Hepatocyte (in vitro differentiated cells): ENCODE measurements around the gene ZNF750. TPM values are rescaled to one million over a fixed set of nuclear protein-coding genes. Genes with fewer than 3 reads are reported as not detected.

Experiments
- DNase-seq: peaks from one replicate; pipeline ENCODE4 v3.0.0-alpha.2; 2016; ENCODE audit warnings: low spot score
- H2AFZ ChIP-seq: fragments of 200-600 bp; sonication (generic); 2 replicates; pipeline ENCODE4 v1.6.0; 2016; ENCODE audit warnings: antibody characterized with exemption, mild to moderate bottlenecking
- H3K27ac ChIP-seq: fragments of 200-600 bp; sonication (generic); 2 replicates; pipeline ENCODE4 v1.5.1; 2016; ENCODE audit warnings: mild to moderate bottlenecking
- H3K27me3 ChIP-seq: fragments of 200-600 bp; sonication (generic); 2 replicates; pipeline ENCODE4 v1.6.1; 2016
- H3K36me3 ChIP-seq: fragments of 200-600 bp; sonication (generic); replicated peaks from 2 replicates; pipeline ENCODE4 v1.5.1; 2016; ENCODE audit warnings: low read depth; ENCODE audit not compliant: insufficient read depth
- H3K4me1 ChIP-seq: fragments of 200-600 bp; sonication (generic); 2 replicates; pipeline ENCODE4 v1.5.1; 2016; ENCODE audit warnings: mild to moderate bottlenecking, moderate library complexity; ENCODE audit not compliant: insufficient read depth
- H3K4me2 ChIP-seq: fragments of 200-600 bp; sonication (generic); 2 replicates; pipeline ENCODE4 v1.6.0; 2016
- H3K4me3 ChIP-seq: fragments of 200-600 bp; sonication (generic); 2 replicates; pipeline ENCODE4 v1.5.1; 2016; ENCODE audit warnings: mild to moderate bottlenecking
- H3K79me2 ChIP-seq: fragments of 200-600 bp; sonication (generic); 2 replicates; pipeline ENCODE4 v1.6.0; 2017; ENCODE audit warnings: mild to moderate bottlenecking
- H3K9me2 ChIP-seq: fragments of 200-600 bp; sonication (generic); replicated peaks from 2 replicates; pipeline ENCODE4 v1.6.0; 2017; ENCODE audit warnings: mild to moderate bottlenecking; ENCODE audit not compliant: insufficient read depth
- H3K9me3 ChIP-seq: fragments of 200-600 bp; sonication (generic); 2 replicates; pipeline ENCODE4 v1.5.1; 2016; ENCODE audit warnings: low read depth, mild to moderate bottlenecking
- H4K20me1 ChIP-seq: fragments of 200-600 bp; sonication (generic); 2 replicates; pipeline ENCODE4 v1.6.0; 2016; ENCODE audit warnings: mild to moderate bottlenecking; ENCODE audit not compliant: insufficient read depth, poor library complexity, severe bottlenecking
- EZH2 ChIP-seq: fragments of 200-600 bp; sonication (generic); IDR thresholded peaks from 2 replicates; pipeline ENCODE4 v1.6.1; 2016; ENCODE audit warnings: antibody characterized with exemption, mild to moderate bottlenecking, borderline replicate concordance
- EZH2phosphoT487 ChIP-seq: fragments of 200-600 bp; sonication (generic); IDR thresholded peaks from one replicate; pipeline ENCODE4 v1.6.1; 2018; ENCODE audit warnings: antibody characterized with exemption, mild to moderate bottlenecking, low read depth, moderate library complexity; ENCODE audit not compliant: unreplicated experiment, severe bottlenecking
- WGBS: methylation state at CpG from one replicate; pipeline ENCODE4 v1.1.6; 2016; ENCODE audit warnings: low lambda C conversion rate; ENCODE audit errors: missing lambda C conversion rate; 5-methylcytosine and 5-hydroxymethylcytosine counted together
- polyA plus RNA-seq: library from polyadenylated mRNA; unstranded; fragments of >200 nt; fragmentation: Nextera tagmentation; extraction: Ambion mirVana; gene quantifications from 2 replicates; pipeline ENCODE4 v1.2.1, GENCODE V29; 2016
- total RNA-seq: library from RNA; depleted of rRNA; stranded (reverse); fragments of >200 nt; gene quantifications from 2 replicates; pipeline ENCODE4 v1.2.3, GENCODE V29; 2014
- TF ChIP-seq, protein P1 (sequence below): fragments of 200-600 bp; sonication (generic); IDR thresholded peaks from 2 replicates; pipeline ENCODE4 v1.5.1; 2016; ENCODE audit warnings: antibody characterized with exemption, mild to moderate bottlenecking; ENCODE audit not compliant: poor library complexity

Gene ZNF750
- total and polyA plus RNA-seq, 2 experiments from 2014 or later: 0.27 to 2.1 TPM

DNA sequence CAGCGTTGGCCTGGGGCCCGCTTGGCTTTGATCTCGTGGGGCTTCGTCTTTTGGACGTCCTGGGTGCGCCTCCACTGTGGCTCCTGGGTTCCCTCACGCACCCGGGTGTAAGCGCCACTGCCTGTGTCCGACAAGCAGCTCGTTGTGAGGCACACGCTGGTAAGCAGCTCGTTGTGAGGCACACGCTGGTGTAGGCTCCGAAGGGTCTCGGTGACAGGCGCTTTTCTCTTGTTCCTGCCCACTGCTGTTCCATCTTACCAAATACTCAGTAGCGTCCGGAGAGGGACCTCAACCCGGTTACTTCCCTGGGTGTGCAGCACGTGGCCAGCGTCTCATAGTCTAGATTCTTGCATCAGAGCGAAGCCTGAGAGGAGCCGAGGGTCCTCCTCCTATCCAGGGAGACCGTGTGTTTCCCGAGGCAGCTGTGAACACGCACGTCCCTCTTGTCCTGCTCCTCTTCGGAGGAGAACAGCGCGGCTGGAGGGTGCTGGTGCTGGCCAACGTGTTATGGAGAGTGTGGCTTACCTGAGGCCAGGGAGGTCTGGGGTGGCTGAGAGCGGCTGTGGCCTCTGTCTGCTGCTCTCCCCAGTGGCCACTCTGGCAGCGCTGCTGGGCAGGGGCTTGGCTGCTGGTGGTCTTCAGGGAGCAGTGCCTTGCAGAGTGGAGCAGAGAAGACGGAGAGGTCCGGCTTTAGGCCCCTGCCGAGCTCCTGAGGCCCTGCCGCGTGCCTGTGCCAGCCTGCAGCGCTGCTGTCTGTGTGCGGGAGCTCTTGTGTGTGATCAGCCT lies 32.1 kb upstream of the ZNF750 start:
- whole genome bisulfite sequencing: 92% methylated on average over 41 of the region's 41 CpGs

GRCh38 chr17:82871056-82871775 lies 31.4 kb upstream of the ZNF750 start:
- Histone ChIP-seq H3K27me3 (no peaks in the 10 kb centered on the region), H3K4me3 (no peak overlapping the region), H3K79me2 (peaks cover 4% of the 10 kb centered on the region), H4K20me1 (no peaks in the 10 kb centered on the region), H3K9me2 (no peaks in the 10 kb centered on the region), H3K9me3 (no peaks in the 10 kb centered on the region), H3K4me1 (peaks cover 23% of the 10 kb centered on the region), H3K4me2 (no peak overlapping the region), H3K27ac (no peak overlapping the region), H3K36me3 (no peaks in the 10 kb centered on the region), H2AFZ (no peak overlapping the region)
- DNase-seq: no peak
- WGBS: 97% methylated on average over 31 of the region's 31 CpGs
- TF ChIP-seq EZH2phosphoT487: no peak
- TF ChIP-seq, protein P1, sequence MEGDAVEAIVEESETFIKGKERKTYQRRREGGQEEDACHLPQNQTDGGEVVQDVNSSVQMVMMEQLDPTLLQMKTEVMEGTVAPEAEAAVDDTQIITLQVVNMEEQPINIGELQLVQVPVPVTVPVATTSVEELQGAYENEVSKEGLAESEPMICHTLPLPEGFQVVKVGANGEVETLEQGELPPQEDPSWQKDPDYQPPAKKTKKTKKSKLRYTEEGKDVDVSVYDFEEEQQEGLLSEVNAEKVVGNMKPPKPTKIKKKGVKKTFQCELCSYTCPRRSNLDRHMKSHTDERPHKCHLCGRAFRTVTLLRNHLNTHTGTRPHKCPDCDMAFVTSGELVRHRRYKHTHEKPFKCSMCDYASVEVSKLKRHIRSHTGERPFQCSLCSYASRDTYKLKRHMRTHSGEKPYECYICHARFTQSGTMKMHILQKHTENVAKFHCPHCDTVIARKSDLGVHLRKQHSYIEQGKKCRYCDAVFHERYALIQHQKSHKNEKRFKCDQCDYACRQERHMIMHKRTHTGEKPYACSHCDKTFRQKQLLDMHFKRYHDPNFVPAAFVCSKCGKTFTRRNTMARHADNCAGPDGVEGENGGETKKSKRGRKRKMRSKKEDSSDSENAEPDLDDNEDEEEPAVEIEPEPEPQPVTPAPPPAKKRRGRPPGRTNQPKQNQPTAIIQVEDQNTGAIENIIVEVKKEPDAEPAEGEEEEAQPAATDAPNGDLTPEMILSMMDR: no peak

More for the DNA sequence above, 32.1 kb upstream of the ZNF750 start:
- no peaks in the 10 kb centered on the region for H3K36me3 ChIP-seq
- no peaks in the 10 kb centered on the region for H3K9me2 ChIP-seq
- DNase-seq: no peak
- no peak overlapping the region for H3K27ac ChIP-seq
- no peak overlapping the region for H2AFZ ChIP-seq
- no peaks in the 10 kb centered on the region for H4K20me1 ChIP-seq
- no peaks in the 10 kb centered on the region for H3K27me3 ChIP-seq
- H3K9me3 ChIP-seq: no peaks in the 10 kb centered on the region
- no peak overlapping the region for H3K4me2 ChIP-seq
- peaks cover 23% of the 10 kb centered on the region for H3K4me1 ChIP-seq
- H3K4me3 ChIP-seq: no peak overlapping the region
- peaks cover 4% of the 10 kb centered on the region for H3K79me2 ChIP-seq
- TF ChIP-seq EZH2 (no peak), EZH2phosphoT487 (no peak)
- TF ChIP-seq, protein P1: no peak

DNA sequence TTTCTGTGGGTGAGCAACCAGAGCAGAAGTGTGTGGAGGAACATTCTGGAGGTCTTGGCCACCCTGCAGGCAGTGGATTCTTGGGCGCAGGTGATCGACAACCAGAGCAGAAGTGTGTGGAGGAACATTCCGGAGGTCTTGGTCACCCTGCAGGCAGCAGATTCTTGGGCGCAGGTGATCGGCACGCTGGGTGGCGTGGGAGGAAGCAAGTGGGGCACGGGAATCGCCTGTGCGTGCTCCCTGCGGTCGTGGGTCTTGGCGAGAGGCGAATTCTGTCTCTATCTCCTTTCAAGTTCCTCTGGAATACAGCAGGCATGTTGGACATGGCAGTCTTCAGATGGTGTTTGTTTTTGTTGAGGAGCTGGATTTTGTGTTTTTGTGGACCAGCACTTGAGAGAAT lies 30.7 kb upstream of the ZNF750 start:
- 98% methylated on average over 14 of the region's 14 CpGs for WGBS
- TF ChIP-seq, protein P1: no peak
- TF ChIP-seq EZH2 (no peak), EZH2phosphoT487 (no peak)
- Histone ChIP-seq H3K27ac (no peak overlapping the region), H3K9me3 (no peaks in the 10 kb centered on the region), H3K4me3 (no peak overlapping the region), H3K36me3 (no peaks in the 10 kb centered on the region), H4K20me1 (no peaks in the 10 kb centered on the region), H3K9me2 (no peaks in the 10 kb centered on the region), H3K79me2 (peaks cover 4% of the 10 kb centered on the region), H3K4me2 (no peak overlapping the region), H3K27me3 (no peaks in the 10 kb centered on the region), H2AFZ (no peak overlapping the region), H3K4me1 (peaks cover 20% of the 10 kb centered on the region)
- no peak for DNase-seq
